Mesothelial cell of epicardium (in vitro differentiated cells): ENCODE data around the gene EMID1. TPM values are rescaled to one million over a fixed set of nuclear protein-coding genes. Genes with fewer than 3 reads are reported as not detected.

ENCODE experiments used
- DNase-seq, 2 experiments: peaks; one replicate each; pipeline ENCODE4 v3.0.0; 2021; ENCODE audit warnings: low spot score in 2 of 2; ENCODE audit not compliant: unreplicated experiment in 2 of 2
- H3K27ac Mint-ChIP-seq: 2 replicates; pipeline ENCODE4 v1.8.0; 2021; ENCODE audit warnings: mixed read lengths
- H3K27me3 Mint-ChIP-seq: 2 replicates; pipeline ENCODE4 v1.8.0; 2021; ENCODE audit warnings: low read depth, mixed read lengths
- H3K36me3 Mint-ChIP-seq: 2 replicates; pipeline ENCODE4 v1.8.0; 2021; ENCODE audit warnings: mixed read lengths
- H3K4me1 Mint-ChIP-seq: 2 replicates; pipeline ENCODE4 v1.8.0; 2021; ENCODE audit warnings: mixed read lengths
- H3K4me3 Mint-ChIP-seq: 2 replicates; pipeline ENCODE4 v1.8.0; 2021; ENCODE audit warnings: mild to moderate bottlenecking, moderate library complexity, mixed read lengths
- H3K9me3 Mint-ChIP-seq: 2 replicates; pipeline ENCODE4 v1.8.0; 2021; ENCODE audit warnings: mixed read lengths
- CTCF ChIP-seq: fragments of 200-600 bp; sonication (generic); IDR thresholded peaks from one replicate; pipeline ENCODE4 v1.5.0; 2021; ENCODE audit warnings: antibody characterized with exemption; ENCODE audit not compliant: unreplicated experiment
- total RNA-seq: library from RNA; stranded (reverse); gene quantifications from 3 replicates; pipeline ENCODE4 v1.2.1, GENCODE V29; 2021

Gene EMID1
- total RNA-seq, 1 donor from 2014 or later: 15.7 TPM

DNA sequence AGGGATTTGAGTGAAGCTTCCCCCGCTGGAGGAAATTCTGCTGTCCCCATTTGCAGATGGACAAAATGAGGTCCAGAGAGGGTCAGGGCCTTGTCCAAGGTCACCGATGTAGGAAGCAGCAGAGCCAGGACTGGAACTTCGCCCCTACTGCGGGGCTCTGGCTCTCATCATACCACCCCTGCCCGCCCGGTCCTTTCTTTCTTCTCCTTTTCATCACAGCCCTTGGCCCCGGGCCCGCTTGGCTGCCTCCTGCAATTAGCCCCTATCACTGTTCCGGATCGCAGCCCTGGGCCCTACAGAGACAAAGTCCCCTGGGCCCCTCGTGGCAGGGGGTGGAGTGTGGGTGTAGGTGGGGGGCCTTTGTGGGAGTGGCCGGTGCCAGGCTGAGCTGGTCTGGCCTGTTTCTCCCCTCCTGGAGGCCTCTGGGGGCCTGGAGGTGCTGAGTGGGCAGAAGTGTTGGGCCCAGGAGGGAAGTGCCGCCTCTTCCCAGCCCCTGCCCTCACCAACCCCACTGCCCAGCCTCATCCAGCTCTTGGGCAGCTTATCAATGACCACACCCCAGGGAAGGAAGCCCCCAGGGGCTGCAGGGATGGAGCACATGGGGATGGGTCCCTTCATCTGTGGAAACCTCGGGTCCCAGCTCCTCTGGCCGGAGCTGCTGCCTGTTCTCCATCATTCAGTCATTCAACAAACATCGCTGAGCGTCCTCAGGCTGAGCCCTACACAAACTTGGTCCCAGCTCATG lies 3.4 kb downstream of the EMID1 start:
- no peaks in the 10 kb centered on the region for H3K27me3 Mint-ChIP-seq
- no peak for TF ChIP-seq CTCF
- no peaks in the 10 kb centered on the region for H3K9me3 Mint-ChIP-seq
- H3K4me3 Mint-ChIP-seq: no peak overlapping the region
- H3K4me1 Mint-ChIP-seq: peaks cover 13% of the 10 kb centered on the region
- peak overlapping the region; percentile 59 for H3K27ac Mint-ChIP-seq
- H3K36me3 Mint-ChIP-seq: no peaks in the 10 kb centered on the region
- no peak for DNase-seq

GRCh38 chr22:29209624-29209929 lies 3.9 kb downstream of the EMID1 start:
- Mint-ChIP-seq H3K36me3 (no peaks in the 10 kb centered on the region), H3K4me3 (no peak overlapping the region), H3K27ac (peak overlapping the region; percentile 39), H3K9me3 (no peaks in the 10 kb centered on the region), H3K4me1 (peaks cover 13% of the 10 kb centered on the region), H3K27me3 (no peaks in the 10 kb centered on the region)
- DNase-seq: no peak
- TF ChIP-seq CTCF: no peak

DNA sequence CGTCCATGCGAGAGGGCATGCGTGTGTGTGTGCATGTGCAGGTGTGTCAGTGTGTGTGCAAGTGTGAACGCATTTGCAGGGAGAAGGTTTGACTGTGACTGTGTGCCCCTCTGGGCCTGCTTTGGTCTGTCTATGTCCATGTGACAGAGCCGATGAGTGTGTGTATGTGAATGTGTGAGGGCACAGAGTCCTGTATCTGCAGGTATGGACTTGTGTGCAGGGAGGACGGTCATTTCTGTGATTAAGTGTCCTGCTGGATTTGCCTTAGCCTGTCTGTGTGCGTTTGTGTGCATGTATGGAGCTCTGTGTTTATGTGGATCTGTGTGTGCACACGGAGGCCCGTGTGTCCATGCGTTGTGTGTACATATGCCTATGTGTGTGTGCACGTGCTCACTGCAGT lies 5.4 kb downstream of the EMID1 start:
- no peak overlapping the region for H3K4me3 Mint-ChIP-seq
- no peak overlapping the region for H3K27ac Mint-ChIP-seq
- no peaks in the 10 kb centered on the region for H3K36me3 Mint-ChIP-seq
- H3K27me3 Mint-ChIP-seq: no peaks in the 10 kb centered on the region
- H3K4me1 Mint-ChIP-seq: peaks cover 13% of the 10 kb centered on the region
- TF ChIP-seq CTCF: no peak
- no peak for DNase-seq
- H3K9me3 Mint-ChIP-seq: no peaks in the 10 kb centered on the region

GRCh38 chr22:29211466-29211865 lies 5.8 kb downstream of the EMID1 start:
- Mint-ChIP-seq H3K27me3 (no peaks in the 10 kb centered on the region), H3K36me3 (no peaks in the 10 kb centered on the region), H3K27ac (no peak overlapping the region), H3K4me3 (no peak overlapping the region), H3K9me3 (no peaks in the 10 kb centered on the region), H3K4me1 (peaks cover 11% of the 10 kb centered on the region)
- DNase-seq: no peak
- no peak for TF ChIP-seq CTCF

DNA sequence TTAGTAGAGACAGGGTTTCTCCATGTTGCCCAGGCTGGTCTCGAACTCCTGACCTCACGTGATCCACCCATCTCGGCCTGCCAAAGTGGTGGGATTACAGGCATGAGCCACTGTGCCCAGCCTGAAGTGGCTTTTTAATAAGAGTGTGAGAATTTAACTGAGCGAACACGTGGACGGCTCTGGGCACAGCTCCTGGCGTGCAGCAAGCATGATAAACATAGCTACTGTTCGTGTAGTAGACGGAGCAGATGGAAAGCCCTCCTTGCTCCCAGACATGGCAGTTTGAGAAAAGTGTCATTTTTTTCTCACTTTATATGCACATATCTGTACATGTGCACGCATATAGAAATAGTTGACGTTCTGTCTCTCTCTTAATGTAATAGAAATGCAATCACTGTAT lies 7.0 kb downstream of the EMID1 start:
- Mint-ChIP-seq H3K9me3 (no peaks in the 10 kb centered on the region), H3K4me3 (no peak overlapping the region), H3K4me1 (peaks cover 10% of the 10 kb centered on the region), H3K36me3 (no peaks in the 10 kb centered on the region), H3K27ac (no peak overlapping the region), H3K27me3 (no peaks in the 10 kb centered on the region)
- DNase-seq: no peak
- TF ChIP-seq CTCF: no peak

- H3K36me3 Mint-ChIP-seq: no peaks in the 10 kb centered on the region
- no peak overlapping the region for H3K27ac Mint-ChIP-seq
- H3K9me3 Mint-ChIP-seq: no peaks in the 10 kb centered on the region
- TF ChIP-seq CTCF: no peak
- no peaks in the 10 kb centered on the region for H3K27me3 Mint-ChIP-seq
- H3K4me1 Mint-ChIP-seq: peaks cover 10% of the 10 kb centered on the region
- no peak overlapping the region for H3K4me3 Mint-ChIP-seq
- DNase-seq: no peak
Measured at GRCh38 chr22:29213493-29213892, 7.8 kb downstream of the EMID1 start.
